22Rv1 (cell line): Measurements from ENCODE around the gene PLAA.
"Not testable (repeated sequence)": the region's sequence is repeated elsewhere in the genome, so short reads cannot be mapped to it uniquely, and the experiment has no call there.

ENCODE experiments used
- H3K27ac ChIP-seq: fragments of 450-650 bp; 2 replicates; pipeline ENCODE4 v1.5.1; 2017
- ZFX ChIP-seq: fragments of 450-650 bp; IDR thresholded peaks from 2 replicates; pipeline ENCODE4 v1.6.1; 2017; ENCODE audit warnings: antibody characterized with exemption, borderline replicate concordance
- TF ChIP-seq, protein P1 (sequence below): fragments of 450-650 bp; IDR thresholded peaks from 2 replicates; pipeline ENCODE4 v1.5.1; 2017; ENCODE audit warnings: mild to moderate bottlenecking

The PLAA gene

DNA sequence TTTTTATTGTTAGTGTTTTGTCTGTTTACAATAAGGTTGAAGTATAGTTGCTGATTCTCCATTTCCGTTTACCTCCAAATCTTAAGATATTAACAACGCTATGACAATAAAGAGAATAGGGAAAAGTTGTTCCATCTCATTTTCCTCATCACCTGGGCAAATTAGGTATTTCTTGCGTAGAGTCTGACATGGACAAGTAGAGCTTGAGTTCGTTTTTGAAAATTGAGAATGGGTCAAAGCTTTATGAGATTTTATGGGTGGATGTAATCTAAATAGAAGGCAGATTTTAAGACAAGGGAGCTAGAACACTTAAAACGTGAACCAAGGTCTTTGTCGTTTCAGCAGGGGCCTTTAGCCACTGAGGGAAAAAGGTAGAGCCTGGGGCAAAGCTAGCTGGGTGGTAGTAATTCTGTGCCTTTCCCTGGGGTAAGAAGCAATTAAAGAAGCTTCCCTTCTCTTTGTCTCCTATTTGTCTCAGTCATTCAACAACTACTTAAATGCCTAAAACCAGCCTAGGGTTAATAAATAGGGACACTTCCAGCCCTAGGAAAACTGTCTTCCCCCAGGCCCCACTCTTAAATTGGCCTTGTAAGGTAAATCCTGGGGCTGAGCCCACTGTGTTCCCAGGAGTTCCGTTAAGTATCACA is 53.9 kb downstream of the PLAA start:
- peak overlapping the region; percentile 98 for H3K27ac ChIP-seq
- TF ChIP-seq ZFX: no peak
- TF ChIP-seq, protein P1, sequence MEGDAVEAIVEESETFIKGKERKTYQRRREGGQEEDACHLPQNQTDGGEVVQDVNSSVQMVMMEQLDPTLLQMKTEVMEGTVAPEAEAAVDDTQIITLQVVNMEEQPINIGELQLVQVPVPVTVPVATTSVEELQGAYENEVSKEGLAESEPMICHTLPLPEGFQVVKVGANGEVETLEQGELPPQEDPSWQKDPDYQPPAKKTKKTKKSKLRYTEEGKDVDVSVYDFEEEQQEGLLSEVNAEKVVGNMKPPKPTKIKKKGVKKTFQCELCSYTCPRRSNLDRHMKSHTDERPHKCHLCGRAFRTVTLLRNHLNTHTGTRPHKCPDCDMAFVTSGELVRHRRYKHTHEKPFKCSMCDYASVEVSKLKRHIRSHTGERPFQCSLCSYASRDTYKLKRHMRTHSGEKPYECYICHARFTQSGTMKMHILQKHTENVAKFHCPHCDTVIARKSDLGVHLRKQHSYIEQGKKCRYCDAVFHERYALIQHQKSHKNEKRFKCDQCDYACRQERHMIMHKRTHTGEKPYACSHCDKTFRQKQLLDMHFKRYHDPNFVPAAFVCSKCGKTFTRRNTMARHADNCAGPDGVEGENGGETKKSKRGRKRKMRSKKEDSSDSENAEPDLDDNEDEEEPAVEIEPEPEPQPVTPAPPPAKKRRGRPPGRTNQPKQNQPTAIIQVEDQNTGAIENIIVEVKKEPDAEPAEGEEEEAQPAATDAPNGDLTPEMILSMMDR: no peak

DNA sequence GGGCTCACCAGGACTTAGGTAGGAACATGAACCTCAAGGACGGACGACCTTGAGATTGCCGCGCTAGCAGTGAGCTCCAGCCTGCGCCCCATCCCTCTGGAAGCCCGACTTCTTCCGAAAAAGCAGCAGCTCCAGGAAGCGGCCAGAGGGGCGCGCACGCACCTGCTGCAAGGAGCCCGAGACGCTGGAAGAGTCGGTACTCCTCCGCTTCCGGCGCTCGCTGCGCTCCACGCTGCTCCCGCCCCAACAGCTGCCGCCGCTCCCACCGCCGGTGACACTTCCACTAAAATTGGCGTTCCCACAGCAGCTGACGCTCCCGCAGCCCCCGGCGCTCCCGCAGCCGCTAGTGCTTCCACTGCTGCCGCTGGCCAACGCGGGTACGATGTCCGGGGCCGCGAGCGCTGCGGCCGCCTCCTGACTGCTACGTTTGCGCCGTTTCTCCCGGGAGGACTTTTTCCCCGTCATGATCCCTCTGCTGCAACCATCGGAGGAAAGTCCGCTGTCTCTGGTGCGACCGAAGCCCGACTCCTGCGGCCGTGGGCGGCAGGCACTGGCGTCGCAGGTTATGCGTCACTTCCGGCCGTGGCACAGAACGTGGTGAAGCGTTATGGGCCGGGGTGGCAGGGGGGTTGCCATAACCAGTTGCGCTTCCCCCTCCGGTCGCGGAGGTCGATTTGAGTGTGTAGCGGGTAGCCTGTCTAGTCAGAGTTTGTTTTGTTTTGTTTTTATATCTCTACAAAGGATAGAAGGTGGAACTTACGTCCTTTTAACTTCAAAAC is 54.6 kb downstream of the PLAA start, which contains the start of gene CAAP1:
TSS of gene CAAP1 (minus strand) at position 552 of the 779 bp plus-strand sequence. CDS start at position 465, 87 bp downstream.
- TF ChIP-seq ZFX: no peak
- TF ChIP-seq, protein P1: peak; percentile 69

DNA sequence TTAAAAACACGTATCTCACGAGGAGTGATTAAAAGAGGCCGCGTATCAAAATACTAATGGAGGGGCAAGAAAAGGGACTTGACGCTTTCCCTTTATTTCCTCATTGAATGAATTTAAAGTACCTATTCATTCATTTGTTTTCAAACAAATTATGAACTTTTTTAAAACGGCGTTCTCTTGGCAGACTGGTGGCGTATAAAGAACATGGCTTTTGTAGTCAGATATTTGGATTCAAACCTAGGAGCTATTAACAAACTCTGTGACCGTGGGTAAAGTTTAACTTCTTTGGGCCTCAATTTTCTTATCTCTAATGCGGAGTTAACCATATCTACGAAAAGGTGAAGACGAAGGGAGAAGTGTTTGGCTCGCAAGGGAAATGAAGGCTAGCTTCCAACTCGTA is 55.3 kb downstream of the PLAA start:
- TF ChIP-seq, protein P1: no peak
- TF ChIP-seq ZFX: no peak
- peak overlapping the region; percentile 98 for H3K27ac ChIP-seq

More for the DNA sequence above, 54.6 kb downstream of the PLAA start, which contains the start of gene CAAP1:
- H3K27ac ChIP-seq: peak within 1 kb of the TSS; percentile 98

DNA sequence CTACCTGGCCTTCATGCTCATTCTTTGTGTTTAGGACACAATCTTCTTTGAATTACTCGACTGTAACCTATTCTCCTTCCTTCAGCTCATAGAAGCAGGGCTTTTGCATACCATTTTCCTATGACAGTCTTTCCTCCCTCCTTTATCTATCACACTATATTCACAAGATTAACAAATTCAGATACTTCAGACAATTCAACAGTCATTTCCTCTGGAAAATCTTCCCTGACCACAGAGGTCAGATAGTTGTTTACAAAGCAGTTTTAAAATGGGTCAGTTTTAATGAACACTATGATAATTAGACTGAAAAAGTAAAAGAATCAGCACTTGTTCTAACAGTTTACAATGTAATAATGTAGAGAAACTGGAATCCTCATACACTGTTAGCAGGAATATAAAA is 58.8 kb downstream of the PLAA start:
- H3K27ac ChIP-seq: no peak overlapping the region
- TF ChIP-seq, protein P1: no peak

DNA sequence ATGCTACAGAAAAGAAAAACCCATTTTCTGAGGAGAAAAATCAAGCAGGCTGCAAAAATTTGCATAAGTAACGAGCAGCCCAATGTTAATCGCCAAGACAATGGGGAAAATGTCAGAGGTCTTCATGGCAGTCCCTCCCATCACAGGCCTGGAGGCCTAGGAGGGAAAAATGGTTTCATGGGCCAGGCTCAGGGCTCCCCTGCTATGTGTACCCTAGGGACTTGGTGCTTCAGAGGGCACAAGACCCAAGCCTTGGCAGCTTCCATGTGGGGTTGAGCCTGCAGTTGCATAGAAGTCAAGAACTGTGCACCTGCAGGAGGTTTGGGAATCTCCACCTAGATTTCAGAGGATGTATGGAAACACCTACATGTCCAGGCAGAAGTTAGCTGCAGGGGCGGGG is 64.9 kb downstream of the PLAA start:
- TF ChIP-seq, protein P1: no peak
- no peak for TF ChIP-seq ZFX
- no peak overlapping the region for H3K27ac ChIP-seq

DNA sequence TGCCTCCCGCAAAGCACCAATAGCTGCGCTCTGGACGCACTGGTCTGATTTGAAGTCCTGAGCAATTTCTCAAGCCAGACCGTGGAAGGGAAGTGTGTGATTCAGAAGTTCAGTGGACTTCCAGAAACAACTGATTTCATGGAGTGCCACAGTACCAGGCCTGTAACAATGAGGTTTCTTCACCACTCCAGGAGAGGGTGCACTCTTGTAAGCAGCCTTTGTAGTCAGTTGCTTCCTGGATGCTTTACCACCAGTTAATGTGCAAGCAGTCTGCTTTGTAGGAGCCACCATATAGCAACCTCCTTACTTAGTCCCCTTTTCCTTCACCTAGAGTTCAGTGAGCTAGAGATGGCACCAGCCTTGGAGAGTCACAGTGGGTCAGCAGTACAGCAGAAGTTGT is 66.8 kb downstream of the PLAA start:
- no peak overlapping the region for H3K27ac ChIP-seq
- TF ChIP-seq, protein P1: no peak
- no peak for TF ChIP-seq ZFX

DNA sequence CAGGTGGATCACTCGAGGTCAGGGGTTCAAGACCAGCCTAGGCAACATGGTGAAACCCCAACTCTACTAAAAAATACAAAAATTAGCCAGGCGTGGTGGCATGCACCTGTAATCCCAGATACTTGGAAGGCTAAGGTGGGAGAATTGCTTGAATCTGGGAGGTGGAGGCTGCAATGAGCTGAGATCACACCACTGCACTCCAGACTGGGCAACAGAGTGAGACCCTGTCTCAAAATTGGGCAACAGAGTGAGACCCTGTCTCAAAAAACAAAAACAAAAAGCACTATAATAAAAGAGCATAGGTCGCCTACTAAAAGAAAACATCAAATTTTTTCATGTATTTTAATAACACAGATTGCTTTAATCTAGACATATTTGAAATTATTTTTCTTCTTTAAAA is 71.9 kb downstream of the PLAA start:
- H3K27ac ChIP-seq: not testable (repeated sequence)
